Mesenteric fat pad (tissue), 1 donor: ENCODE measurements around the gene HOGA1. TPM values are rescaled to one million over a fixed set of nuclear protein-coding genes. Genes with fewer than 3 reads are reported as not detected.
"Not testable (repeated sequence)": the region's sequence is repeated elsewhere in the genome, so short reads cannot be mapped to it uniquely, and the experiment has no call there.

ENCODE experiments used
- DNase-seq: peaks from one replicate; pipeline ENCODE4 v3.0.0-alpha.2; 2020; ENCODE audit warnings: low spot score
- total RNA-seq: library from RNA; stranded (reverse); fragmentation: NEBNext Ultra II Directional; extraction: Animal tissue kit (Norgen Biotek cat#: 25700); gene quantifications from one replicate; pipeline ENCODE4 v1.2.1, GENCODE V29; 2021
- donor health status: DM: yes; HTN: yes; CAD: no.

The HOGA1 gene
- total RNA-seq, 1 donor from 2014 or later: 3.8 TPM

GRCh38 chr10:97647556-97647955, 63.4 kb downstream of the HOGA1 start:
- DNase-seq: no peak

GRCh38 chr10:97648562-97649404, 64.6 kb downstream of the HOGA1 start:
- DNase-seq: no peak

GRCh38 chr10:97649405-97649750, 65.2 kb downstream of the HOGA1 start:
- not testable (repeated sequence) for DNase-seq

- no peak for DNase-seq
Measured at GRCh38 chr10:97650726-97651125, 66.5 kb downstream of the HOGA1 start.

GRCh38 chr10:97651773-97652172, 67.6 kb downstream of the HOGA1 start:
- no peak for DNase-seq

GRCh38 chr10:97656777-97657176, 72.6 kb downstream of the HOGA1 start:
- DNase-seq: no peak

- DNase-seq: no peak
Measured at GRCh38 chr10:97659589-97659988, 75.4 kb downstream of the HOGA1 start.

Other genes with a start within 250 kb of the HOGA1 start
- 8.4 TPM for gene FRAT2, start 249.7 kb upstream of the HOGA1 start, total RNA-seq
- gene RRP12, start 183.0 kb upstream of the HOGA1 start, total RNA-seq: 38.6 TPM
- 190 TPM for gene PGAM1, start 158.2 kb upstream of the HOGA1 start, total RNA-seq
- gene EXOSC1, start 138.4 kb upstream of the HOGA1 start, total RNA-seq: 21.2 TPM
- 28.0 TPM for gene ZDHHC16, start 138.2 kb upstream of the HOGA1 start, total RNA-seq
- gene MMS19, start 86.0 kb upstream of the HOGA1 start, total RNA-seq: 38.0 TPM
- gene UBTD1, start 85.5 kb upstream of the HOGA1 start, total RNA-seq: 19.9 TPM
- gene ANKRD2, start 11.6 kb upstream of the HOGA1 start, total RNA-seq: not detected
- not detected for gene C10orf62, start 5.3 kb downstream of the HOGA1 start, total RNA-seq
- 1.5 TPM for gene MORN4, start 49.1 kb downstream of the HOGA1 start, total RNA-seq
- gene PI4K2A, start 56.3 kb downstream of the HOGA1 start, total RNA-seq: 22.3 TPM
- gene AVPI1, start 102.9 kb downstream of the HOGA1 start, total RNA-seq: 30.5 TPM
- 28.7 TPM for gene MARVELD1, start 129.3 kb downstream of the HOGA1 start, total RNA-seq
- 19.2 TPM for gene ZFYVE27, start 152.7 kb downstream of the HOGA1 start, total RNA-seq
- not detected for gene SFRP5, start 187.6 kb downstream of the HOGA1 start, total RNA-seq